ENCODE data around the gene ATG7.
"Not testable (repeated sequence)": the region's sequence is repeated elsewhere in the genome, so short reads cannot be mapped to it uniquely, and the experiment has no call there.

ATG7 gene

GRCh38 chr3:11407644-11408043 is 135.4 kb downstream of the ATG7 start:
- ChIA-PET POLR2A (no interaction called here), CTCF (no interaction called here)
- Histone ChIP-seq H3K27ac (ENCODE audit: extremely low read depth, low read depth, low read length) (no peak overlapping the region), H3K4me3 (ENCODE audit: low read depth, low read length) (no peak overlapping the region), H3K4me1 (ENCODE audit: control insufficient read depth, insufficient read depth, low read length) (no peaks in the 10 kb centered on the region), H3K36me3 (ENCODE audit: control insufficient read depth in 2 of 2, insufficient read depth in 1 of 2, low read length in 2 of 2) (no peaks in the 10 kb centered on the region), H3K9me3 (ENCODE audit: control insufficient read depth, insufficient read depth, low read depth, low read length) (no peaks in the 10 kb centered on the region)
- TF ChIP-seq ZNF274 (IDR thresholded peaks at IDR 0.05; ENCODE audit: low read length) (no peak), ZNF274 (tag by site-specific recombination; IDR thresholded peaks at IDR 0.05; ENCODE audit: borderline replicate concordance) (no peak), ZNF585B (tag by site-specific recombination; IDR thresholded peaks at IDR 0.05) (peak; percentile 85)

GRCh38 chr3:11408324-11408859 is 136.2 kb downstream of the ATG7 start:
- H3K4me1 ChIP-seq (ENCODE audit: control insufficient read depth, insufficient read depth, low read length); POLR2A ChIA-PET; H3K4me3 ChIP-seq (ENCODE audit: low read depth, low read length); H3K36me3 ChIP-seq (ENCODE audit: control insufficient read depth in 2 of 2, insufficient read depth in 1 of 2, low read length in 2 of 2); CTCF ChIA-PET; H3K27ac ChIP-seq (ENCODE audit: extremely low read depth, low read depth, low read length); H3K9me3 ChIP-seq (ENCODE audit: control insufficient read depth, insufficient read depth, low read depth, low read length): not testable (repeated sequence)
- peak; percentile 90 for TF ChIP-seq ZNF707 (tag by site-specific recombination; IDR thresholded peaks at IDR 0.05)

GRCh38 chr3:11410564-11410963 is 138.4 kb downstream of the ATG7 start:
- Histone ChIP-seq H3K27ac (ENCODE audit: extremely low read depth, low read depth, low read length) (no peak overlapping the region), H3K4me3 (ENCODE audit: low read depth, low read length) (no peak overlapping the region), H3K9me3 (ENCODE audit: control insufficient read depth, insufficient read depth, low read depth, low read length) (no peaks in the 10 kb centered on the region), H3K36me3 (ENCODE audit: control insufficient read depth in 2 of 2, insufficient read depth in 1 of 2, low read length in 2 of 2) (no peaks in the 10 kb centered on the region), H3K4me1 (ENCODE audit: control insufficient read depth, insufficient read depth, low read length) (no peaks in the 10 kb centered on the region)
- TF ChIP-seq GLI4 (tag by site-specific recombination; IDR thresholded peaks at IDR 0.05) (no peak), ZNF530 (tag by site-specific recombination; IDR thresholded peaks at IDR 0.05; ENCODE audit: low read depth) (no peak), ZNF214 (tag by site-specific recombination; IDR thresholded peaks at IDR 0.05; ENCODE audit: borderline replicate concordance) (no peak), KLF1 (tag by site-specific recombination; IDR thresholded peaks at IDR 0.05) (no peak), ZNF664 (tag by site-specific recombination; IDR thresholded peaks at IDR 0.05) (no peak), KLF16 (tag by site-specific recombination; IDR thresholded peaks at IDR 0.05) (no peak), ZNF426 (tag by site-specific recombination; IDR thresholded peaks at IDR 0.05) (no peak), AEBP2 (tag by site-specific recombination; IDR thresholded peaks at IDR 0.05; ENCODE audit: borderline replicate concordance) (no peak), ZNF16 (tag by site-specific recombination; IDR thresholded peaks at IDR 0.05; ENCODE audit: low read depth) (no peak), ZBTB26 (tag by site-specific recombination; optimal IDR thresholded peaks at IDR 0.05) (no peak)
- ChIA-PET CTCF (no interaction called here), POLR2A (no interaction called here)

- no peak overlapping the region for H3K4me3 ChIP-seq (ENCODE audit: low read depth, low read length)
- POLR2A ChIA-PET, result no interaction called here
- no peak for TF ChIP-seq ZFHX2 (tag by site-specific recombination; conservative IDR thresholded peaks at IDR 0.05)
- TF ChIP-seq ZNF239 (tag by site-specific recombination; IDR thresholded peaks at IDR 0.05), result no peak
- no peak for TF ChIP-seq YY2 (tag by site-specific recombination; IDR thresholded peaks at IDR 0.05)
- no peak for TF ChIP-seq PRDM10 (tag by site-specific recombination; IDR thresholded peaks at IDR 0.05)
- no peak for TF ChIP-seq ZNF184 (tag by site-specific recombination; IDR thresholded peaks at IDR 0.05)
- no peak for TF ChIP-seq ZNF223 (tag by site-specific recombination; IDR thresholded peaks at IDR 0.05)
- TF ChIP-seq ZNF214 (tag by site-specific recombination; IDR thresholded peaks at IDR 0.05; ENCODE audit: borderline replicate concordance), result no peak
- no peaks in the 10 kb centered on the region for H3K36me3 ChIP-seq (ENCODE audit: control insufficient read depth in 2 of 2, insufficient read depth in 1 of 2, low read length in 2 of 2)
- H3K4me1 ChIP-seq (ENCODE audit: control insufficient read depth, insufficient read depth, low read length), result no peaks in the 10 kb centered on the region
- no peak overlapping the region for H3K27ac ChIP-seq (ENCODE audit: extremely low read depth, low read depth, low read length)
- CTCF ChIA-PET, result interaction anchor here (0.7 kb wide), 1 partner anchor 1479 kb away, joined by 4 read pairs; no protein-coding TSS in a partner anchor
- no peaks in the 10 kb centered on the region for H3K9me3 ChIP-seq (ENCODE audit: control insufficient read depth, insufficient read depth, low read depth, low read length)
Observed at GRCh38 chr3:11411956-11412355, 139.8 kb downstream of the ATG7 start.
